AG09319 (cell line): ENCODE measurements around the gene DIP2C.

Experiments used
- DNase-seq: peaks from one replicate; pipeline ENCODE4 v3.0.0-alpha.2; 2010; ENCODE audit warnings: low read depth; ENCODE audit errors: extremely low read depth
- TF ChIP-seq, protein P1 (sequence below): IDR thresholded peaks from 2 replicates; pipeline ENCODE4 v1.5.1; 2011; ENCODE audit warnings: low read depth, mild to moderate bottlenecking, inconsistent platforms, low read length, moderate library complexity

DIP2C gene

DNA sequence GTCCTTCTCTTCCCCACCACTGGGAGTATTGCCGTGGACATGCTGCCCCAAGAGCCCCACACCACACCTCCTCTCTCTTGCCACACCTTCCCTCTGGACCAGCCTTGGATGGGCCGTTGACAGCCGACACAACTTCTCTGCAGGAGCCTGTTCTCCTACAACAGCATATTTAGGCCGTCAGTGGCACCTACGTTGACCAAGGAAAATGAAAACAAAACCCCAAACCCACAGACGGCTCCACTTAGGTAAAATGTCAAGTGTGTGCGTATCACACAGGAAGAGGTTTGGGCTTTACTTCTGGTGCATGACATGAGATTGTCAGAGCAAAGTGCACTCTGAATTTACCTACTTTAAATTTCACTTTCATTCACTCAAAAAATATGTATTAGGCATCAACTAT, 307.7 kb downstream of the DIP2C start:
- DNase-seq, result no peak
- TF ChIP-seq, protein P1, sequence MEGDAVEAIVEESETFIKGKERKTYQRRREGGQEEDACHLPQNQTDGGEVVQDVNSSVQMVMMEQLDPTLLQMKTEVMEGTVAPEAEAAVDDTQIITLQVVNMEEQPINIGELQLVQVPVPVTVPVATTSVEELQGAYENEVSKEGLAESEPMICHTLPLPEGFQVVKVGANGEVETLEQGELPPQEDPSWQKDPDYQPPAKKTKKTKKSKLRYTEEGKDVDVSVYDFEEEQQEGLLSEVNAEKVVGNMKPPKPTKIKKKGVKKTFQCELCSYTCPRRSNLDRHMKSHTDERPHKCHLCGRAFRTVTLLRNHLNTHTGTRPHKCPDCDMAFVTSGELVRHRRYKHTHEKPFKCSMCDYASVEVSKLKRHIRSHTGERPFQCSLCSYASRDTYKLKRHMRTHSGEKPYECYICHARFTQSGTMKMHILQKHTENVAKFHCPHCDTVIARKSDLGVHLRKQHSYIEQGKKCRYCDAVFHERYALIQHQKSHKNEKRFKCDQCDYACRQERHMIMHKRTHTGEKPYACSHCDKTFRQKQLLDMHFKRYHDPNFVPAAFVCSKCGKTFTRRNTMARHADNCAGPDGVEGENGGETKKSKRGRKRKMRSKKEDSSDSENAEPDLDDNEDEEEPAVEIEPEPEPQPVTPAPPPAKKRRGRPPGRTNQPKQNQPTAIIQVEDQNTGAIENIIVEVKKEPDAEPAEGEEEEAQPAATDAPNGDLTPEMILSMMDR, result no peak

GRCh38 chr10:381346-381745, 308.1 kb downstream of the DIP2C start:
- TF ChIP-seq, protein P1, result no peak
- DNase-seq, result no peak

- TF ChIP-seq, protein P1, result no peak
Observed at GRCh38 chr10:380313-380940, 309.0 kb downstream of the DIP2C start.

GRCh38 chr10:378930-379704, 310.4 kb downstream of the DIP2C start:
- DNase-seq, result no peak
- TF ChIP-seq, protein P1, result no peak

More at GRCh38 chr10:380313-380940, 309.0 kb downstream of the DIP2C start:
- no peak for DNase-seq

DNA sequence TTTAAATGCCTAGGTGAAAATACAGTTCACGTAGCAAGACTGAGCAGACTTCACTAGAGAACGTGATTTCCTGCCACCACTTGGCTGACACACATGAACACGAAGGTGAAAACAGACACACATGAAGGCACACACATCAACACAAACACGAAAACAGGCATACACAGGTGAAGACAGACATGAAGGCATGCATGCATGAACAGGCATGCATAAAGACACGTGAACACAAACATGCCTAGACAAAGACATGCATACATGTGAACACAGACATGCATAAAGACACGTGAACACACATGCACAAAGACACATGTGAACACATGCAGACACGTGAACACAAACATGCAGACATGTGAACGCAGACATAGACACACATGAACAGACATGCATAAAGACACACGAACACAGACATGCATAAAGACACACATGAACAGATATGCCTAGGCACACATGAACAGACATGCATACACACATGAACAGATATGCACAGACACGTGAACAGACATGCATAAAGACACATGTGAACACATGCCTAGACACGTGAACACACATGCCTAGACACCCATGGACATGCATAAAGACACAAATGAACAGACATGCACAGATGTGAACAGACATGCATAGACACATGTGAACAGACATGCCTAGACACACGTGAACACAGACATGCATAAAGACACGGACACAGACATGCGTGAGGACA, 311.1 kb downstream of the DIP2C start:
- TF ChIP-seq, protein P1, result no peak
- no peak for DNase-seq

GRCh38 chr10:377228-377627, 312.2 kb downstream of the DIP2C start:
- TF ChIP-seq, protein P1, result no peak
- DNase-seq, result no peak
